ENCODE results near the gene TRIM13. TPM values are rescaled to one million over a fixed set of nuclear protein-coding genes. Genes with fewer than 3 reads are reported as not detected.

TRIM13 gene
- total RNA-seq, 1 experiment from 2014 or later: 45.4 TPM

- no CpG with 5 or more reads among the region's 4 CpGs for WGBS (ENCODE audit: extremely low coverage, insufficient read length, low lambda C conversion rate)
- no peak overlapping the region for H4K8ac ChIP-seq (replicated peaks; ENCODE audit: insufficient read length, low read depth, low read length)
- no peaks in the 10 kb centered on the region for H4K20me1 ChIP-seq (ENCODE audit: control insufficient read depth, insufficient read depth, insufficient read length)
- TF ChIP-seq CTCF (conservative IDR thresholded peaks at IDR 0.05): no peak
- no peak overlapping the region for H4K5ac ChIP-seq (ENCODE audit: insufficient read length, low read depth, low read length)
- no peak overlapping the region for H3K9ac ChIP-seq (ENCODE audit: extremely low read depth, insufficient read length, low read length)
- H3K23ac ChIP-seq (ENCODE audit: insufficient read length, low read depth, low read length): no peak overlapping the region
- H2AFZ ChIP-seq (ENCODE audit: low read length): no peak overlapping the region
- no peak overlapping the region for H4K91ac ChIP-seq (ENCODE audit: insufficient read length, low read depth, low read length)
- no peak overlapping the region for H3T11ph ChIP-seq (ENCODE audit: low read length)
- H3K9me3 ChIP-seq (ENCODE audit: control insufficient read depth, low read depth, low read length): no peaks in the 10 kb centered on the region
- H3K79me1 ChIP-seq (ENCODE audit: insufficient read depth, low read depth, low read length, poor library complexity, severe bottlenecking): no peaks in the 10 kb centered on the region
- H3K9me3 Mint-ChIP-seq: no peaks in the 10 kb centered on the region; a peak in 1 of 5 replicates
- no peak overlapping the region for H2AK5ac ChIP-seq (ENCODE audit: insufficient read length, low read length)
- peak overlapping the region; percentile 85 to 93 for H3K4me3 Mint-ChIP-seq
- H3K4me1 ChIP-seq (ENCODE audit: insufficient read depth, low read length): no peaks in the 10 kb centered on the region; the same call in 1 of the 2 replicates
- H3K79me2 ChIP-seq (ENCODE audit: insufficient read depth, low read length): peaks cover 2% of the 10 kb centered on the region; the same call in 1 of the 2 replicates
- H3K4me1 Mint-ChIP-seq: peaks cover 26 to 27% of the 10 kb centered on the region in 2 experiments
- no peak overlapping the region for H3K4ac ChIP-seq (ENCODE audit: low read depth, low read length)
- DNase-seq: no peak
- H3K36me3 Mint-ChIP-seq (ENCODE audit: insufficient read depth in 1 of 3, low read depth in 3 of 3): peaks cover 12 to 43% (median 38%) of the 10 kb centered on the region in 3 experiments; a peak in 6 of 7 replicates
- no peak overlapping the region for H2BK15ac ChIP-seq (ENCODE audit: low read depth, low read length)
- no peaks in the 10 kb centered on the region for H3K27me3 ChIP-seq (ENCODE audit: insufficient read depth, low read length)
- no peak overlapping the region for H2BK20ac ChIP-seq (ENCODE audit: low read depth, low read length, poor library complexity, severe bottlenecking)
- peak overlapping the region; percentile 73 for H3K4me2 ChIP-seq (ENCODE audit: insufficient read depth, insufficient read length, low read length)
- H3K27ac ChIP-seq (ENCODE audit: insufficient read length, low read depth, low read length): no peak overlapping the region
- H2BK120ac ChIP-seq (ENCODE audit: low read depth, low read length, poor library complexity, severe bottlenecking): no peak overlapping the region
- H3K23me2 ChIP-seq (ENCODE audit: insufficient read length, low read depth, low read length, poor library complexity, severe bottlenecking): peaks cover 14% of the 10 kb centered on the region
- peaks cover 4% of the 10 kb centered on the region for H3K27me3 Mint-ChIP-seq (ENCODE audit: low read depth)
- H3K27ac Mint-ChIP-seq: peak overlapping the region; percentile 22 to 97 (median 41); a peak in 6 of 7 replicates
- no peak overlapping the region for H3K56ac ChIP-seq (ENCODE audit: insufficient read length, low read depth, low read length)
- no peak overlapping the region for H2BK12ac ChIP-seq (ENCODE audit: insufficient read length, low read depth, low read length)
- H3K14ac ChIP-seq (ENCODE audit: insufficient read depth, low read length): no peak overlapping the region
- no peak overlapping the region for H2BK5ac ChIP-seq (ENCODE audit: insufficient read length, low read length)
- H3K18ac ChIP-seq (ENCODE audit: insufficient read length, low read depth, low read length): no peak overlapping the region
Measured at GRCh38 chr13:49997955-49998354, 1.1 kb downstream of the TRIM13 start.
